Neural progenitor cell (in vitro differentiated cells): Measurements from ENCODE around the gene CTIF.

ENCODE experiments used
- CTCF ChIP-seq: fragments of 200-600 bp; sonication (generic); IDR thresholded peaks from 2 replicates; pipeline ENCODE4 v1.5.1; 2017; ENCODE audit warnings: antibody characterized with exemption, mild to moderate bottlenecking
- EZH2 ChIP-seq: fragments of 200-600 bp; sonication (generic); IDR thresholded peaks from 2 replicates; pipeline ENCODE4 v1.6.1; 2017; ENCODE audit warnings: antibody characterized with exemption, mild to moderate bottlenecking, moderate library complexity

DNA sequence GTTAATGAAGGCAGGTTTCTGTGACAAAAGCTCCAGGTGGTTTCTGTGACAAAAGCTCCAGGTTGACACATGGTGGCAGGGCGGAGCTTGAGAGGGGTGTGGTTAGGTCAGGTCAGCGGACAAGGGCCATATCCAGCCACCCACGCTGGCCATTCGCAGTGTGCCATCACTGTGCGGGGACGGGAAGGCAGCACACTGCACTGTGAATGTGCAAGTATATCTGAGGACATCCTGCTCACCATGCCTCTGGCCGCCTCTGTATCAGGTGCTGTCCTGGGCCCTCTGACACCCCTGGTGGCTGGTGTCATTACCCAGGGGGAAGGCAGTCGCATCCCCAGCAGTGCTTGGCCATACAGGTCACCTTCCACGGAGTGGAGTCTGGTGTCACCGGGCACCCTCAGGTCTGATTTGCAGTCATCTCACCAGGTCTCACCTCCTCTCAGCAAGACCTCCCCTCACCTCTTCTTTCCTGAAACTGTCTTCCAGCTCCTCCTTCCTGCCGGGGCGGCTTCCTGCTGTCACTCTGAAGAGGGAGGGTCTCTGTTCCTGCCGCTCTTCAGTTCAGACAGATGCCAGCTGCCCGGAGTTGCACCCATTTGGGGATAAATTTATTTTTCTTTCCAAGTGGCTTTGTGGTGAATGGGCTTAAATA lies 34.9 kb downstream of the CTIF start:
- TF ChIP-seq CTCF (peak; percentile 18), EZH2 (no peak)
